Renal pelvis (tissue), 12 donors: ENCODE results near the gene ATP6V1E1. TPM values are rescaled to one million over a fixed set of nuclear protein-coding genes. Genes with fewer than 3 reads are reported as not detected.
"Not testable (repeated sequence)": the region's sequence is repeated elsewhere in the genome, so short reads cannot be mapped to it uniquely, and the experiment has no call there.

Experiments used
- DNase-seq: peaks from one replicate; pipeline ENCODE4 v3.0.0-alpha.2; 2013
- long read RNA-seq, 16 experiments: transcript quantifications; one replicate each; lab custom pipeline, GENCODE V29; 2026
- polyA plus RNA-seq, 3 donors: library from polyadenylated mRNA; unstranded; fragments of 120-200 nt; gene quantifications; one replicate each; pipeline ENCODE4 v1.2.1, GENCODE V29; 2013; ENCODE audit not compliant: insufficient read length in 3 of 3

The ATP6V1E1 gene
- polyA plus RNA-seq, result 100 to 1,000 TPM; 107 to 140 (median 130) TPM
- long read RNA-seq, donor 1, transcript ATP6V1E1-201 (9 exons, 1,402 nt), result major isoform, 41 of 48 reads
- long read RNA-seq, donor 1, partial matches to known transcripts, result 0 of 48 reads
- long read RNA-seq, donor 1, other reads (novel, unspliced or antisense), result 0 of 48 reads
- long read RNA-seq, donor 2, transcript ATP6V1E1-201 (9 exons, 1,402 nt), result major isoform, 58 of 70 reads
- long read RNA-seq, donor 2, partial matches to known transcripts, result 0 of 70 reads
- long read RNA-seq, donor 2, other reads (novel, unspliced or antisense), result 0 of 70 reads
- long read RNA-seq, donor 3, transcript ATP6V1E1-201 (9 exons, 1,402 nt), result major isoform, 32 of 41 reads
- long read RNA-seq, donor 3, transcript ATP6V1E1-205 (3 exons, 558 nt), result minor isoform, 5 of 41 reads
- long read RNA-seq, donor 3, partial matches to known transcripts, result 0 of 41 reads
- long read RNA-seq, donor 3, other reads (novel, unspliced or antisense), result 0 of 41 reads
- long read RNA-seq, donor 4, transcript ATP6V1E1-201 (9 exons, 1,402 nt), result major isoform, 48 of 56 reads
- long read RNA-seq, donor 4, partial matches to known transcripts, result 0 of 56 reads
- long read RNA-seq, donor 4, other reads (novel, unspliced or antisense), result 0 of 56 reads
- long read RNA-seq, donor 5, transcript ATP6V1E1-205 (3 exons, 558 nt), result minor isoform, 5 of 35 reads
- long read RNA-seq, donor 5, transcript ATP6V1E1-201 (9 exons, 1,402 nt), result major isoform, 27 of 35 reads
- long read RNA-seq, donor 5, partial matches to known transcripts, result 0 of 35 reads
- long read RNA-seq, donor 5, other reads (novel, unspliced or antisense), result 0 of 35 reads
- long read RNA-seq, donor 6, transcript ATP6V1E1-201 (9 exons, 1,402 nt), result major isoform, 36 of 44 reads
- long read RNA-seq, donor 6, partial matches to known transcripts, result 0 of 44 reads
- long read RNA-seq, donor 6, other reads (novel, unspliced or antisense), result 0 of 44 reads
- long read RNA-seq, donor 7, transcript ATP6V1E1-201 (9 exons, 1,402 nt), result major isoform, 46 of 62 reads
- long read RNA-seq, donor 7, transcript ATP6V1E1-207 (4 exons, 587 nt), result minor isoform, 5 of 62 reads
- long read RNA-seq, donor 7, transcript ATP6V1E1-205 (3 exons, 558 nt), result minor isoform, 9 of 62 reads
- long read RNA-seq, donor 7, partial matches to known transcripts, result 0 of 62 reads
- long read RNA-seq, donor 7, other reads (novel, unspliced or antisense), result 0 of 62 reads
- long read RNA-seq, donor 8, transcript ATP6V1E1-201 (9 exons, 1,402 nt), result major isoform, 9 of 13 reads
- long read RNA-seq, donor 8, partial matches to known transcripts, result 0 of 13 reads
- long read RNA-seq, donor 8, other reads (novel, unspliced or antisense), result 0 of 13 reads
- long read RNA-seq, donor 9, transcript ATP6V1E1-201 (9 exons, 1,402 nt), result major isoform, 59 of 89 reads
- long read RNA-seq, donor 9, partial matches to known transcripts, result 21 of 89 reads
- long read RNA-seq, donor 9, other reads (novel, unspliced or antisense), result 0 of 89 reads
- long read RNA-seq, donor 10, transcript ATP6V1E1-201 (9 exons, 1,402 nt), result major isoform, 32 of 36 reads
- long read RNA-seq, donor 10, partial matches to known transcripts, result 0 of 36 reads
- long read RNA-seq, donor 10, other reads (novel, unspliced or antisense), result 0 of 36 reads
- long read RNA-seq, donor 11, transcript ATP6V1E1-201 (9 exons, 1,402 nt), result major isoform, 22 of 36 reads
- long read RNA-seq, donor 11, transcript ATP6V1E1-205 (3 exons, 558 nt), result minor isoform, 6 of 36 reads
- long read RNA-seq, donor 11, partial matches to known transcripts, result 0 of 36 reads
- long read RNA-seq, donor 11, other reads (novel, unspliced or antisense), result 0 of 36 reads
- long read RNA-seq, donor 12, transcript ATP6V1E1-206 (2 exons, 832 nt), result minor isoform, 5 of 59 reads
- long read RNA-seq, donor 12, transcript ATP6V1E1-201 (9 exons, 1,402 nt), result major isoform, 52 of 59 reads
- long read RNA-seq, donor 12, partial matches to known transcripts, result 0 of 59 reads
- long read RNA-seq, donor 12, other reads (novel, unspliced or antisense), result 0 of 59 reads
- long read RNA-seq, donor 13, transcript ATP6V1E1-205 (3 exons, 558 nt), result minor isoform, 6 of 37 reads
- long read RNA-seq, donor 13, transcript ATP6V1E1-201 (9 exons, 1,402 nt), result major isoform, 27 of 37 reads
- long read RNA-seq, donor 13, partial matches to known transcripts, result 0 of 37 reads
- long read RNA-seq, donor 13, other reads (novel, unspliced or antisense), result 0 of 37 reads
- long read RNA-seq, donor 14, transcript ATP6V1E1-206 (2 exons, 832 nt), result minor isoform, 9 of 97 reads
- long read RNA-seq, donor 14, transcript ATP6V1E1-207 (4 exons, 587 nt), result minor isoform, 6 of 97 reads
- long read RNA-seq, donor 14, transcript ATP6V1E1-205 (3 exons, 558 nt), result minor isoform, 11 of 97 reads
- long read RNA-seq, donor 14, transcript ATP6V1E1-201 (9 exons, 1,402 nt), result major isoform, 68 of 97 reads
- long read RNA-seq, donor 14, partial matches to known transcripts, result 0 of 97 reads
- long read RNA-seq, donor 14, other reads (novel, unspliced or antisense), result 0 of 97 reads
- long read RNA-seq, donor 15, transcript ATP6V1E1-201 (9 exons, 1,402 nt), result major isoform, 31 of 34 reads
- long read RNA-seq, donor 15, partial matches to known transcripts, result 0 of 34 reads
- long read RNA-seq, donor 15, other reads (novel, unspliced or antisense), result 0 of 34 reads
- long read RNA-seq, donor 16, transcript ATP6V1E1-201 (9 exons, 1,402 nt), result major isoform, 64 of 93 reads
- long read RNA-seq, donor 16, partial matches to known transcripts, result 23 of 93 reads
- long read RNA-seq, donor 16, other reads (novel, unspliced or antisense), result 0 of 93 reads

DNA sequence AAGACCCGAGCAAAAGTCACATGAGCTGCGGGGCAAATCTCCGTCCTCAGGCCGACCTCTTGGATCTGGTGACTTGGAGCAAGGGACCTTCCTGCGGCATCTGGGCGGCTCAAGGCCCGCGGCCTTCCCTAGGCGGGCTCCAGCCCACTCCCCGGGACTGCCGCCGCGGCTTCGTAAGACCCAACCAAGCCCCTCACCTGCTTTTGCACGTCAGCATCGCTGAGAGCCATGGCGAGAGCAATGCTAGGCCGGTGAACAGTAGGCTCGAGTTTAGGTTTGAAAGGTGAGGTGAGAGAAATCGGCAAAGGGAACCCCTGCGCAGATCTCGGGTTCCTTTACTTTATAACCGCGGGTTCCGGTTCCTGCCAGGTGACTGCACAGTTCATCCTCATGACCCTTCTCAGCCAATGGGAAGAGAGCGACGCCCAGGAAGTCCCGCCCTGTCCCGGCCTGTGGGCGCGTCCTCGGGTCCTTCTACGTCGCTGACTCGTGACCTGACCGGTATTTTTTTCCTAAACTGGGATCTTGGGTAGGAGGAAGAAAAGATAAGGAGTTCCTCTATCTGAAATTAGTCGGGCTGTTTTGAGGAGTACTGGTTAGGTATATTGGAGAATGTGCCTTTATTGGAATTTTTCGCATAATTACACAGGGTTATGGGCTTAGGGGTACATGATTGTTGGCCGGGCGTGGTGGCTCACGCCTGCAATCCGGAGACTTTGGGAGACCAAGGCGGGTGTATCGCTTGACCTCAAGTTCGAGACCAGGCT, at the start of gene ATP6V1E1:
Gene ATP6V1E1, minus strand, starts transcription at position 344 of the 767 bp plus-strand sequence. Its CDS starts 114 bp downstream, at position 230.
- peak; percentile 97 for DNase-seq

- DNase-seq, result no peak
Observed at GRCh38 chr22:17675584-17675983, 47.0 kb upstream of the ATP6V1E1 start.

- no peak for DNase-seq
Observed at GRCh38 chr22:17674152-17674551, 45.6 kb upstream of the ATP6V1E1 start.

GRCh38 chr22:17672417-17672991, 44.0 kb upstream of the ATP6V1E1 start:
- DNase-seq, result no peak

DNA sequence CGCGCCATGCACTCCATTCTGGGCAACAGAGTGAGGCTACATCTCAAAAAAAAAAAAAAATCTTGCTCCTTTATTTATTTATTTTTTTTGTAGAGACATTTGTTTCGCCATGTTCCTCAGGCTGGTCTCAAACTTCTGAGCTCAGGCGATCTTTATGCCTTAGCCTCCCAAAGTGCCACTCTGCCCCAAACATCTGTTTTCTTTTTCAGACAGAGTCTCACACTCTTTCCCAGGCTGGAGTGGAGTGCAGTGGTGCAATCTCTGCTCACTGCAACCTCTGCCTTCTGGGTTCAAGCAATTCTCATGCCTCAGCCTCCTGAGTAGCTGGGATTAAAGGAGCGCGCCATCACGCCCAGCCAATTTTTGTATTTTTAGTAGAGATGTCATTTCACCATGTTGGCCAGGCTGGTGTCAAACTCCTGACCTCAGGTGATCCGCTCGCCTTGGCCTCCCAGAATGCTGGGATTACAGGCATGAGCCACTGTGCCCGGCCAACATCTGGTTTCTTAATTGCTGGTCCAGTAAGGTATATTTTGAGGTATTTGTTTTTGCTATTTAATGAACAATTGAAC, 43.1 kb upstream of the ATP6V1E1 start:
- not testable (repeated sequence) for DNase-seq

GRCh38 chr22:17665854-17666253, 37.3 kb upstream of the ATP6V1E1 start:
- no peak for DNase-seq

DNA sequence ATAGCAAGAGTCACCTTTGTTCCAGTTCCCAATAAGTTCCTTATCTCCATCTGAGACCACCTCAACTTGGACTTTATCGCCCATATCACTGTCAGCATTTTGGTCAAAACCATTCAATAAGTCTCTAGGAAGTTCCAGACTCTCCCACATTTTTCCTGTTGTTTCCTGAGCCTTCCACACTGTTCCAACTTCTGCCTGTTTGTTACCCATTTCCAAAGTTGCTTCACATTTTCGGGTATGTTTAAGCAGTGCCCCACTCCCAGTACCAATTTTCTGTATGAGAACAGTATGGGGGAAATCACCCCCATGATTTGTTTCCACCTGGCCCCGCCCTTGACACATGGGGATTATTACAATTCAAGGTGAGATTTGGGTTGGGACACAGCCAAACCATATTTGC, 36.7 kb upstream of the ATP6V1E1 start:
- DNase-seq, result no peak

- DNase-seq, result no peak
Observed at GRCh38 chr22:17664414-17665055, 36.0 kb upstream of the ATP6V1E1 start.

DNA sequence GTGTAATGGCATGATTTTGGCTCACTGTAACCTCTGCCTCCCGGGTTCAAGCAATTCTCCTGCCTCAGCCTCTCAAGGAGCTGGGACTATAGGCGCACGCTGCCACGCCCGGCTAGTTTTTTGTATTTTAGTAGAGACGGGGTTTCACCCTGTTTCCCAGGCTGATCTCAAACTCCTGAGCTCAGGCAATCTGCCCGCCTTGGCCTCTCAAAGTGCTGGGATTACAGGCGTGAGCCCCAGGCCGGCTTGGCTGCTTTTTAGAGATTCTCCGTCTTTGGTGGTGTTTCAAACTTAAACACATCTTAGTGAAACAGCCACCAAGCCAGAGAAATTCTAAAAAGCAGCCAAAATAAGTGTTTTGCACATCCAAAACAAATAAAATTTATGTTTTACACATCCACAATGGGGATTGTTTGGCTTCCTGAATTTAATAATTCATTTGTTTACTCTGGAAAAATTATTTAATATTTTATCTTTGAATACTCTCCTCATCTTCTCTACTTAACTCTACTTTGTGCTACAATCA, 28.4 kb upstream of the ATP6V1E1 start:
- no peak for DNase-seq

DNA sequence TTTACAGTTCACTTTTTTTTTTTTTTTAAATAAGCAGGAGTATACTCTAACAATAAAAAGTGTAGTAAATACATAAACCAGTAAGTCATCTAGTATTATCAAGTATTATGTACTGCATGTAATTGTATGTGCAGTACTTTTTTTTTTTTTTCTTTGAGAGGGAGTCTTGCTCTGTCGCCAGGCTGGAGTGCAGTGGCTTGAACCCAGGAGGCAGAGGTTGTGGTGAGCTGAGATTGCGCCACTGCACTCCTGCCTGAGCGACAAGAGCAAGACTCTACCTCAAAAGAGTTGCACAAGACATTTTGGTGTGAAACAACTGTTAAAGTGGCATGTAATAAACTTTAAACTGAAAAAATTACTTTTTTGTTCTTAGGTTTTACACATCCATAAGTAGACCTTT, 26.7 kb upstream of the ATP6V1E1 start:
- no peak for DNase-seq

GRCh38 chr22:17648569-17648968, 20.0 kb upstream of the ATP6V1E1 start:
- no peak for DNase-seq

DNA sequence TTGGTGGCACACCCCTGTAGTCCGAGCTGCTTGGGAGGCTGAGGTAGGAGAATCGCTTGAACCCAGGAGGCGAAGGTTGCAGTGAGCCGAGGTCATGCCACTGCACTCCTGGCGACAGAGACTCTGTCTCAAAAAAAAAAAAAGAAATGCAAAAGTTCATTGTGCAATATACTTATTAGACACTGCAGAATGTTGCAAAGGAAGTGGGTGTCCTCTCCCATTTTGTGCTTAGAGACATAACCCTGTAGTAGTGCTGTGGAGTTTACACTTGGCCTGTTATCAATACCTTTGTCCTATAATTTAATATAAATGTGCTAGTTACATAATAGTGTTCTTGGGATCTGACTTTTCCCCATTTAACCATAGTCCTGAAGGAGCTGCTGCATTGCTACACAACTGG, 19.4 kb upstream of the ATP6V1E1 start:
- no peak for DNase-seq

DNA sequence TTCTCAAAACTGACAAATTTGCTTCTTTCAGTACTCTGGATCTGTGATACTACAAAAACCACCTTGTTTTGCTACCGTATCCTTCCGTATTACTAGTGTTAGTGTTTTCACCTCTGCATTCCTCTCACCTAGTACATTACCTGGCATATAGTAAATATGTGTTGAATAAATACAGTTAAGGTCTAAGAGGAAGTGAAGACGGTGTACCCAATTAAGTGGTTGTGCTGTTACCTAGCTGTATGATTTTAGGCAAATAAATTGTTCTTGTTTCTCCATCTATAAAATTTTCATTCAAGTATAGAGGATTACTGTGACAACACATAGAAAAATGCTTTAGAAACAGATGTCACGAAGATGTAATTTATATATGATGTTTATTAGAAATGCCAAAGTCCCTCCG, 18.9 kb upstream of the ATP6V1E1 start:
- no peak for DNase-seq

DNA sequence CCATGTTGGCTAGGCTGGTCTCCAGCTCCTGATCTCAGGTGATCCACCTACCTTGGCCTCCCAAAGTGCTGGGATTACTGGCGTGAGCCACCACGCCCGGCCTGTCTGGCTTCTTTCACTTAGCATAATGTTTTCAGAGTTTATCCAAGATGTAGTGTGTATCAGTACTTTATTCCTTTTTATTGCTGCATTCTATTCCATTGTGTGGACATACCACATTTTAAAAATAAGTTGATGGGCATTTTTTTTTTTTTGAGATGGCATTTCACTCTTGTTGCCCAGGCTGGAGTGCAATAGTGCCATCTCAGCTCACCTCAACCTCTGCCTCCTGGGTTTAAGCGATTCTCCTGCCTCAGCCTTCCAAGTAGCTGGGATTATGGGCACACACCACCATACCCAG, 13.8 kb upstream of the ATP6V1E1 start:
- not testable (repeated sequence) for DNase-seq

- no peak for DNase-seq
Observed at GRCh38 chr22:17641269-17641668, 12.7 kb upstream of the ATP6V1E1 start.

- DNase-seq, result peak; percentile 60
Observed at GRCh38 chr22:17639247-17639741, 10.7 kb upstream of the ATP6V1E1 start.
